ENCODE measurements around the gene NPIPA1.
"Not testable (repeated sequence)": the region's sequence is repeated elsewhere in the genome, so short reads cannot be mapped to it uniquely, and the experiment has no call there.

NPIPA1 gene

GRCh38 chr16:14930971-14931370 is 6.3 kb upstream of the NPIPA1 start:
- DNase-seq, result not testable (repeated sequence)

- not testable (repeated sequence) for DNase-seq
Measured at GRCh38 chr16:14932581-14933375, 4.5 kb upstream of the NPIPA1 start.

GRCh38 chr16:14937994-14938393 is 751 bp downstream of the NPIPA1 start:
- DNase-seq, result not testable (repeated sequence)

GRCh38 chr16:14942686-14943085 is 5.4 kb downstream of the NPIPA1 start:
- DNase-seq, result not testable (repeated sequence)

DNA sequence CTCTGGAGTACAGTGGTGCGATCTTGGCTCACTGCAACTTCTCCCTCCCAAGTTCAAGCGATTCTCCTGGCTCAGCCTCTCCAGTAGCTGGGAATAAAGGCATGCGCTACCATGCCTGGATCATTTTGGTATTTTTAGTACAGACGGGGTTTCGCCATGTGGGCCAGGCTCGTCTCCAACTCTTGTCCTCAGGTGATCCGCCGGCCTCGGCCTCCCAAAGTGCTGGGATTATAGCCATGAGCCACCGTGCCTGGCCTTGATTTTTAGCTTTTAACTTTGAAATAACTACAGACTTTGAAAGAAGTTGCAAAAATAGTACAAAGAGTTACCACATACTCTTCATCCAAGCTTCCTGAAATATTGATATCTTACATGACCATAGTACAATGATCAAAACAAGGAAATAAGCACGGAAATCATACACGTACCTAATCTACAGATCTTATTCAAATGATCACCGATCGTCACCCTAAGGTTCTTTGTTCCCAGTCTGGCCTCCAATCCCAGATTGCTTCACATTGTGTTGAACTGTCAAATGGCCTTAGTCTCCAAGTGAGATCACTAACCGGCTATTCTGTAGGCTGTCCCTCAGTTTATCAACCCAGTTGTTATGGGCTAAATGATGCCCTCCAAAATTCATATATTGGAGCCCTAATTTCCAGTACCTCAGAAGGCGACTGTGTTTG is 18.4 kb downstream of the NPIPA1 start:
- no peak for DNase-seq

DNA sequence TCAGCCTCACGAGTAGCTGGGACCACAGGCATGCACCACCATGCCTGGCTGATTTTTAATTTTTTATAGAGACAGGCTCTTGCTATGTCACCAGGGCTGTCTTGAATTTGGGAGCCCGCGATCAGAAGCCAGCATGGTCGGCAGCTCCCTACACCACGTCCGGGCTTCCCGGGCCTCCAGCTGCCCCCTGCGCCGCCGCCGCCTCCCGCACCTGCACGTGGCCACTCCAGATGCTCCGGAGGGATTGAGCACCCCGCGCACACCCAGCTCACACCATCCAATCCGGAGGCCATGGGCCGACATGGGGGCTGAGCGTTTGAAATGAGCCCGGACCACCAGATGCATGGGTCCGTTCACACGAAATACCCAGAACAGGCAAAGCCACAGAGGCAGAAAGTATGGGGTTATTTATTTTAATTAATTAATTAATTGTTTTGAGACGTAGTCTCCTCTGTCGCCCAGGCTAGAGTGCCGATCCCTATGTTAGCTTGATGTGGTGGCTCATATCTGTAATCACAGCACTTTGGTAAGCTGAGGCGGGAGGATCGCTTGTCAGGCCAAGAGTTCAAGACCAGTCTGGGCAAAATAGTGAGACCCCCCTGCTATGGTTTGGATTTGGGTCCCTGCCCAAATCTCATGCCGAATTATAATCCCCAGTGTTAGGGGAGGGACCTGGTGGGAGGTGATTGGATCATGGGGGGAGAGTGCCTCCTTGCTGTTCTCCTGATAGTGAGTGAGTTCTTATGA is 20.5 kb downstream of the NPIPA1 start:
- no peak for DNase-seq

- DNase-seq, result no peak
Measured at GRCh38 chr16:14958323-14958600, 21.0 kb downstream of the NPIPA1 start.

DNA sequence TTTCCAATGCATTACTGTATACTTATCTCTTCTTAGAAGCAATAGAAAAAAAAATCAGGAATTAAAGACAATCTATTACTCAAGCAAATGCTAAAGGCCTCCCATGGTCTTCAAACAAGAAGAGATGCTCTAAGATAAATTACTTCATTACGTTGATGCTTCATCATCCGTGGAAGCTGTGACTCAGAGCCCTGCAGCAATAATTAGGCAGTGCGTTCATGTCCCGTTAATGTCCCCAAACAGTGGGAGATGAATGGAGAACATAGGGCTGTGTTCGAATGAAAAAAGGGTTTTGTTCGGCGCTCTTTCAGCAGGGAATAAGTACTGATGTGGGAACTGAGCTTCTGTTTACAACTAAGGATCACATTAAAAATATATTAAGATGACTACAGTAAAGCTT is 21.7 kb downstream of the NPIPA1 start:
- DNase-seq, result no peak

DNA sequence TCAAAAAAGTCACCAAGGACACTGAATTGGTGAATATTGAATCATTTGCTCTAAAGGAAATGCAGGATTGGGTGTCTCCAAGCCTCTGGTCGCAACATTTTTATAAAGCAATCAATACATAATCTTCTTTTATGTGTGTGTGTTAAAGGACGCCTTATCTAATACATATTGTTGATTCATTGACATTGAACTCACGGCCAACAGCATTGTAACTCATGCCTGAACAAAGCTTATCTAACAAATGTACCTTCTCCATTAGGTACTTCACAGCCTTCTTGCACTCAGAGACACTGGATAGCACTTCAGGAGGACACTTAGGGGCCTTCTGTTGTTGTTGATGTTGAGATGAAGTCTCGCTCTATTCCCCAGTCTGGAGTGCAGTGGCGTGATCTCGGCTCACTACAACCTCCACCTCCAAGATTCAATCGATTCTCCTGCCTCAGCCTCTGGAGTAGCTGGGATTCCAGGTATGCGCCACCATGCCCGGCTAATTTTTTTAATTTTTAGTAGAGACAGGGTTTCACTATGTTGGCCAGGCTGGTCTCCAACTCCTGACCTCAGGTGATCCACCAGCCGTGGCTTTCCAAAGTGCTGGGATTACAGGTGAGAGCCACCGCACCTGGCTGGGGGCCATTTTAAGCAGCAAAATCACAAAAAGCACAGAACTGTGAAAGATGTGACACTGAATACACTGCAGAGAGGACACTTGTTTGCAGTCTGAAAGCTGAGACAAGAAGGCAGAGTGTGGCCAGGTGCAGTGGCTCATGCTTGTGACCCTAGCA is 24.4 kb downstream of the NPIPA1 start:
- peak; percentile 81 for DNase-seq

DNA sequence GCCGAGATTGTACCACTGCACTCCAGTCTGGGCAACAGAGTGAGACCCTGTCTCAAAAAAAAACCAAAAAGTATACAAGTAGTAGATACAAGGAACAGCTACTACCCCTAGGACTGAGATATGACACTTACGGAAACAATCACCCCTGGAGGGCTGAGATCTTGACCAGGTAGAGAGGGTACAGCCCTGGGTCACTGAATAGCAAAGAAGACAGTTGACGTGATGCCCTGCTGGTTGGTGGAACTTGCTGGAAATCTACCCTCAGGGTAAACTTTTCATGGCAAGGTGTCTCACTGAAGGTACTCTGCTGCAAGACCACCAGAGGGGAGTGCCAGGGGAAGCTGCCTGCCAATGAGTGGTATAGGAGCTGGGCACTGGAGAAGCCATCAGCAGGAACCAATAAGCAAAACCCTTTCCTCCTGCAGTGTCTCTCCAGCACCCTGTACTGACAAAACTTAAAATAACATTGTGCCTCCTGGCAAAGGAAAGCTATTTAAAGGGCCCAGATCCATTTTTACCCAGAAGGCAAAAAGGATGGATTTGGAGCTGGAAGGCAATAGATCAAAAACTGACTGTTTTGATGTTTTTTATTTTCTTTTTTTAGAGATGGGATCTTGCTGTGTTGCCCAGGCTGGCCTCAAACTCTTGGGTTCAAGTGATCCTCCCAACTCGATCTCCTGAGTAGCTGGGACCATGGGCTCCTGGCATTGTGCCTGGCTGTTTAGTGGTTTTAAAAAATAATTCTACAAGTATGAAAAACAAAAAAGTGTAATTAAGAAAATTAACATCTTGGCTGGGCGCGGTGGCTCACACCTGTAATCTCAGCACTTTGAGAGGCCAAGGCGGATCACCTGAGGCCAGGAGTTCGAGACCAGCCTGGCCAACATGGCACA is 26.3 kb downstream of the NPIPA1 start:
- no peak for DNase-seq

GRCh38 chr16:14965328-14965727 is 28.1 kb downstream of the NPIPA1 start:
- DNase-seq, result no peak

DNA sequence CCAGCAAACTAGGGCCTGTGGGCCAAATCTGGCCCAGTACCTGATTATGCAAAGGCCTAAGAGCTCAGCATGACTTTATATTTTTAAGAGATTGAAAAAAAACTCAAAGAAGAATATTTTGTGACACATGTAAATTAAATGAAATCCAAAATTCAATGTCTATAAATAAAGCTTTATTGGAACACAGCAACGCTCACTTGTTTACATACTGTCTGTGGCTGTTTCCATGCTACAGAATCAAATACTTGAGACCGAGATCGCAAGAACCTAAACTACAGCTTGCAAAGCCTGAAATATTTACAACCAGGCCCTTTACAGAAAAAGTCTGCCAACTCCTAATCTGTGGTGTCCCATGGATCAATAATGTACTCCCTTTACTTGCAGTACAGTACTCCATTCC is 32.6 kb downstream of the NPIPA1 start:
- not testable (repeated sequence) for DNase-seq

- DNase-seq, result not testable (repeated sequence)
Measured at GRCh38 chr16:14971621-14972228, 34.5 kb downstream of the NPIPA1 start.

GRCh38 chr16:14973785-14974322 is 36.6 kb downstream of the NPIPA1 start:
- DNase-seq, result not testable (repeated sequence)

DNA sequence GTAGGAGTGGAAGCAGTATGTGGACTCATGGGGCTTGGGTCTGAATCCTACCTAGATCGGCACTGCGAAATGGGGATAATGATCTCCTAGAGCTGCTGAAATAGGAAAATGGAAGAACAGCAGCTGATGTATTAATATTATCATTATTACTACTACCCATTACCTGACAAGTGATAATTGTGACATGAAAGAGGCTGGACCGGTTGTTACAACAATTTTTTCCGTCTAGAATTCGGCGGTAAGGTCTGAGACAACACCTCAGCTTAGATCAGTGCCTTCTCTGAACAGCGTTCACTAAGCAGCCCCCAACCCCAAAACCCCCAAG is 37.0 kb downstream of the NPIPA1 start:
- DNase-seq, result not testable (repeated sequence)

GRCh38 chr16:14974656-14975417 is 37.6 kb downstream of the NPIPA1 start, which contains the start of gene PDXDC1:
PDXDC1 (plus strand) TSS chr16:14975026; CDS start chr16:14975200, 174 bp downstream.
- peak; percentile 91 for DNase-seq

DNA sequence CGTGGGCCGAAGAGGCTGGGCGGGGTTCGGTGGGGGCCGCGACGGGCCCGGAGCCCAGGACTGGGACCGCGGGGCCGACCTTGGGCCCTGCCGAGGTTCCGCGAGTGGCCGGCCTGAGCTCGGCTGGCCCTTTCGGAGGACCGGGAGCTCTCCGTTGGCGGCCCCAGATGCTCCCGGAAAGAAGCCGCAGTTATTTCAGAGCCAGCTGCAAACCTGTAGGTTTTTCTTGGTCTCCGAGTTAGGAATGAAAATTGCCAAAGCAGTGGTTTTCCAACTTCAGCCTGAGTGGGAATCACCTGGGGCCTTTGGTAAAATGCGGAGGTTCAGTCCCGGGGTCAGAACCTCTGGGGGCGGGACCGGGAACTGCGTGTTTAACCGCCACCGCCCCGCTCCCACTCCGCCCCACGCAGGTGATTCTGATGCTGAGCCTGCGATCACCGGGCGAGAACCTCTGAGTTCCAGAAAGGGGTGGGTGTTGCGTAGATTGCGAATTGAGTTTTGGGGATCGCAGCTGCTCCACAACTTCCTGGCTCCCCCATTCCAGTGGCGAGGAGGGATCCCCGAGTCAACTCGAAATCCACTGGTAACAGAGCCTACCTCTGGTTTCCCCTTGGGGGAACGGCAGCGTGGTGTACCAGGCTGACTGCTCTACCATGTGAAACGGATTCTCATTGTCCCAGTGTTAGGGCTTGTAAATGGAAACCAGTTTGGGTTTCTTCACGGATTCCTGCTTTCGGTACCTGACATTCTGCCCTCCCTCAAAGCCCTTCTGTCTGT is 38.4 kb downstream of the NPIPA1 start:
- not testable (repeated sequence) for DNase-seq

DNA sequence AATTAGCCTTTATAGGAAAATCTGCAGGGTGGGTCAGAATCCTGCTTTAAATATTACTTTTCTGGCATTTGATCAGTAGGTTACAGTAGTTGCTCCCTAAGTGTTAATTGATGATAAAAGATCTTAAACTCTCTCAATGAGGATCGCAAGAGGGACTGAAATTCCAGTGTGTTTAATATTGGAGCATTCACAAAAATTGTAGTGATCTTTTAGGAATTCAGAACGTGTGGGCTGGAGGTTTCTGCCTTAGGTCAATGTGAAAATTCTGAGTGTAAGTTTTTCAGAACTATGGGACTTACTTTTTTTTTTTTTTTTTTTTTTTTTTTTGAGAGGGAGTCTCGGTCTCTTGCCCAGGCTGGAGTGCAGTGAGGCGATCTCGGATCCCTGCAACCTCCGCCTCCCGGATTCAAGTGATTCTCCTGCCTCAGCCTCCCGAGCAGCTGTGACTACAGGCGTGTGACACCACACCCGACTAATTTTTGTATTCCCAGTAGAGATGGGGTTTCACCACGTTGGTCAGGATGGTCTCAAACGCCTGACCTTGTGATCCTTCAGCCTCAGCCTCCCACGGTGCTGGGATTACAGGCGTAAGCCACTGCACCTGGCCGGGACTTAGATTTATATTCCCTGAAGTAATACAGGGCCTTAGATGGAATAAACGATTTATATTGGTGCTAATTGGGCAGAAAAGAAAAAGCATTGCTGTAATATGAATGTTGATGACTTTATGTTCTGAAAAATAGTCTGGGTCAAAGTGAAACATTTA is 39.9 kb downstream of the NPIPA1 start:
- not testable (repeated sequence) for DNase-seq

DNA sequence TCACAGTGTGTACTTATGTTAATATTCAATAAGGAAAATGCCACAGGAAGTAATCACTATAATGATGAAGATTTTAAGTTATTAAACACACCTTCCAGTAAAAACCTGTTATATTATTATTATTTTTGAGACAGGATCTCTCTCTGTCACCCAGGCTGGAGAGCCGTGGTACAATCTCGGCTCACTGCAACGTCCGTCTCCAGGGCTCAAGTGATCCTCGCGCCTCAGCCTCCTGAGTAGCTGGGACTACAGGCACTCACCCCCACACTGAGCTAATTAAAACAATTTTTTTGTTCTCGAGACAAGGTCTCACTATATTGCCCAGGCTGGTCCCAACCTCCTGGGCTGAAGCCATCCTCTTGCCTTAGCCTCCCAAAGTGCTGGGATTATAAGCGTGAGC is 41.0 kb downstream of the NPIPA1 start:
- DNase-seq, result not testable (repeated sequence)
